G401 (cell line): Measurements from ENCODE around the gene RECQL. TPM values are rescaled to one million over a fixed set of nuclear protein-coding genes. Genes with fewer than 3 reads are reported as not detected.

Source experiments
- DNase-seq: peaks from one replicate; pipeline ENCODE4 v3.0.0-alpha.2; 2015; ENCODE audit warnings: low spot score
- in situ Hi-C: cut with HindIII; loops from 2 replicates; pipeline ENCODE4 v1.10.0; 2016; ENCODE audit warnings: low sequenced_read_pairs, mixed read lengths
- total RNA-seq: library from RNA; depleted of rRNA; stranded (reverse); fragments of >200 nt; shearing (Covaris generic); gene quantifications from 2 replicates; pipeline ENCODE4 v1.2.3, GENCODE V29; 2014; rRNA removed

Gene RECQL, protein sequence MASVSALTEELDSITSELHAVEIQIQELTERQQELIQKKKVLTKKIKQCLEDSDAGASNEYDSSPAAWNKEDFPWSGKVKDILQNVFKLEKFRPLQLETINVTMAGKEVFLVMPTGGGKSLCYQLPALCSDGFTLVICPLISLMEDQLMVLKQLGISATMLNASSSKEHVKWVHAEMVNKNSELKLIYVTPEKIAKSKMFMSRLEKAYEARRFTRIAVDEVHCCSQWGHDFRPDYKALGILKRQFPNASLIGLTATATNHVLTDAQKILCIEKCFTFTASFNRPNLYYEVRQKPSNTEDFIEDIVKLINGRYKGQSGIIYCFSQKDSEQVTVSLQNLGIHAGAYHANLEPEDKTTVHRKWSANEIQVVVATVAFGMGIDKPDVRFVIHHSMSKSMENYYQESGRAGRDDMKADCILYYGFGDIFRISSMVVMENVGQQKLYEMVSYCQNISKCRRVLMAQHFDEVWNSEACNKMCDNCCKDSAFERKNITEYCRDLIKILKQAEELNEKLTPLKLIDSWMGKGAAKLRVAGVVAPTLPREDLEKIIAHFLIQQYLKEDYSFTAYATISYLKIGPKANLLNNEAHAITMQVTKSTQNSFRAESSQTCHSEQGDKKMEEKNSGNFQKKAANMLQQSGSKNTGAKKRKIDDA
- 42.0 and 65.5 TPM in 2 replicates for total RNA-seq

GRCh38 chr12:21501258-21502163 lies at the start of gene RECQL, which contains the start of gene GOLT1B:
TSS of gene RECQL (minus strand) at chr12:21501635. CDS start at chr12:21499570, 2,065 bp downstream.
TSS of gene GOLT1B (plus strand) at chr12:21501789. CDS start at chr12:21501924, 135 bp downstream.
- DNase-seq = peak; percentile 99
- in situ Hi-C loops = no loop called here

GRCh38 chr12:21547437-21547836 lies 46.0 kb upstream of the RECQL start:
- DNase-seq = no peak
- in situ Hi-C loops = no loop called here

GRCh38 chr12:21546716-21547115 lies 45.3 kb upstream of the RECQL start:
- in situ Hi-C loops = no loop called here
- no peak for DNase-seq

GRCh38 chr12:21545557-21545956 lies 44.1 kb upstream of the RECQL start:
- DNase-seq = no peak
- in situ Hi-C loops = no loop called here

GRCh38 chr12:21543151-21543550 lies 41.7 kb upstream of the RECQL start:
- no peak for DNase-seq
- in situ Hi-C loops = no loop called here

DNA sequence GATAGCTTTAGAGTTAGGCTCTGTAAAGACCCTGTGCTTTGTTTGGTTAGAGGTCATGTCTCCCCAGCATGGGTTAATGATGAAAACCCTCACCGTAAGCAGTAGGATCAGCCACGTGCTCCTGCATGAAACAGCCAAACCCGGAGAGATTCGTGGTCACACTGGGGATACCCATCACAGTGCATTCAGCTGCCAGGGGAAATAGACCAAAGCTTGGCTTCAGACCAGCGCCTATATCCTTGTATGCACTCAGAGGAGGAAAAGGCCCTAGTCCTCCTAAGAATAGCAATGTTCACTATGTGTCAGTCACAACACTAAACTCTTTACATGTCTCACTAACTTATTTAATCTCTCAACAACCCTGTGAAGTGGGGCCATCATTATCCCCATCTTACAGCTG lies 41.0 kb upstream of the RECQL start:
- DNase-seq = no peak
- in situ Hi-C loops = no loop called here

GRCh38 chr12:21541773-21542172 lies 40.3 kb upstream of the RECQL start:
- in situ Hi-C loops = no loop called here
- DNase-seq = no peak

DNA sequence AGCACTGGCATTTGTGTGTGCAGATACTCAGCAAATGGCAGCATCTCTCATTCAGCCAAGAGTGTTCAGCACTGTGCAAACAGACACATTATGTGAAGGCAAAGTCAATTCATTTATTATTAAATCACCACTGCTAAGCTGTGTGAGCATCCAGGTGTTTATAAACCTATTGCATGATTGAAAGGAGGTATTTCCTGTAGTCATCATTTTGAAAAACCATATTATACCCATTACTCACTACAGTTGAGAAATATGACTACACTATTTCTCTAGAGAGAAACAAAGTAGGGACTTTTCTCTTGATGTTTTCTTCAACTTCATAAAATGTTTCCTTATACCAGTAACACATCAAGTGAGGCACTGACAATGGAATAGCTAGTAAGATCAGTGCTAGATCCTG lies 38.4 kb upstream of the RECQL start:
- in situ Hi-C loops = no loop called here

GRCh38 chr12:21538061-21538653 lies 36.7 kb upstream of the RECQL start:
- DNase-seq = no peak
- in situ Hi-C loops = no loop called here

More for the DNA sequence above, 38.4 kb upstream of the RECQL start:
- DNase-seq = no peak

DNA sequence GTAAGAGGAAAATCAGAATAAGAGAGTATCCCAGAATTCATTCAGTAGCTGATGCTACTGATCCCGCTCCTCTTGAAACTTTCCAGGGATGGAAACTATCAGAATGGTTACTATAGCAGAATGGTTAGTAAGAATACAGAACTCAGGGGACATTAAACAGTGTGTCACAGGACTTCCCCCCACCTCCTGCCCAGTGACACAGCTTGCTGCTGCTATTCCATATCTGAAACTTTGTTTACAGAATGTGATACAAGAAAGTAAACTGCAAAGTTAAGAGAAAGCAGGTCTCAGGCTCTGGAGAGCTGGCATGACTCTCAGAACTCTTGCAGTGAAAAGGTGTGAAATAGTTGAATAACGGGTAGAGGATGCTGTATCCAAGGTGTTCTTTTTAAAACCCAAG lies 28.0 kb upstream of the RECQL start:
- in situ Hi-C loops = no loop called here
- DNase-seq = no peak

GRCh38 chr12:21528953-21529352 lies 27.5 kb upstream of the RECQL start:
- in situ Hi-C loops = no loop called here

GRCh38 chr12:21527451-21528180 lies 26.2 kb upstream of the RECQL start:
- in situ Hi-C loops = no loop called here
- peak; percentile 15 for DNase-seq

More at GRCh38 chr12:21528953-21529352, 27.5 kb upstream of the RECQL start:
- DNase-seq = no peak

- in situ Hi-C loops = no loop called here
- no peak for DNase-seq
Observed at GRCh38 chr12:21526721-21527345, 25.4 kb upstream of the RECQL start.

- in situ Hi-C loops = no loop called here
- no peak for DNase-seq
Observed at GRCh38 chr12:21526053-21526452, 24.6 kb upstream of the RECQL start, which contains the start of gene SPX. TSS of gene SPX (plus strand) at chr12:21526296. CDS start at chr12:21526473, 177 bp downstream.

DNA sequence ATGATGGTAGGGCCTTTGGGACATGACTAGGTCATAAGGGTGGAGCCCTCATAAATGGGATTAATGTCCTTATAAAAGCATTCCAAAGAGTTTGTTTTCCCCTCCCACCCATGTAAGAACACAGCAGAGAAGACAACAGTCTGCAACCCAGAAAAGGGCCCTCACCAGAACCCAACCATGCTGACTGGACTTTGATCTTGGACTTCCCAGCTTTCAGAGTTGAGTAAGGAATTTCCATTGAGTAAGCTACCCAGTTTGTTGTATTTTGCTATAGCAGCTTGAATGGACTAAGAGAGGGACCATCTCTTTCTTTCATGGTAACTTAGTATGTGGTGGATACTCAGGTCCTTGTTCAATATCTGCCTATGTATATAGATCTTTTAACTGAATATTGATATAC lies 21.7 kb upstream of the RECQL start:
- DNase-seq = no peak

GRCh38 chr12:21521541-21521940 lies 20.1 kb upstream of the RECQL start:
- in situ Hi-C loops = no loop called here
- DNase-seq = no peak

More for the DNA sequence above, 21.7 kb upstream of the RECQL start:
- in situ Hi-C loops = no loop called here

DNA sequence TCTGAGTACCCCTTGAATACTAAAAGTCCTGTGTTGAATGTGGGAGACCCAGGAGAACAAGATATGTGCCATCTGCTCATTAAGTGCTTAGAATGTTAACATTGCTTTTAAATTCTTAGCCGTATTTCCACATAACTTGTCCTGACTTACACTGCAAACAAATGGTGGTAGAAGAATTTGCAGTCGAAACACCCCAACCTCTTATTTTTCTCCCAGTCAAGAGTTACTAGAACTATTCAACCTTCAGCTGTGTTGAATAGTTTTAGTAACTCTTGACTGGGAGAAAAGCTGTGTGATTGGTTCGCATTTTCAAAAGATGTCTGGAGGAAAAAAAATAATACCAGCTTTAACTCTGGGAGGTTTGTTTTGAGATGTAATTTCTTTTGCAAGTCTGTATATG lies 17.0 kb upstream of the RECQL start:
- no peak for DNase-seq
- in situ Hi-C loops = no loop called here

GRCh38 chr12:21516281-21516680 lies 14.8 kb upstream of the RECQL start:
- in situ Hi-C loops = no loop called here
- no peak for DNase-seq
